Endodermal cell (in vitro differentiated cells): ENCODE data around the gene MTUS2. TPM values are rescaled to one million over a fixed set of nuclear protein-coding genes. Genes with fewer than 3 reads are reported as not detected.

Source experiments
- DNase-seq: peaks from one replicate; pipeline ENCODE4 v3.0.0-alpha.2; 2017
- H3K27ac ChIP-seq: 2 replicates; pipeline ENCODE4 v1.5.1; 2013; ENCODE audit warnings: mild to moderate bottlenecking, low read depth, low read length, moderate library complexity
- H3K27me3 ChIP-seq: 2 replicates; pipeline ENCODE4 v1.6.1; 2013; ENCODE audit warnings: mild to moderate bottlenecking, low read length, moderate library complexity; ENCODE audit not compliant: insufficient read depth, control insufficient read depth, poor library complexity, severe bottlenecking
- H3K36me3 ChIP-seq: 2 replicates; pipeline ENCODE4 v1.7.0; 2013; ENCODE audit warnings: mild to moderate bottlenecking, low read length, moderate library complexity; ENCODE audit not compliant: control insufficient read depth, insufficient read depth
- H3K4me1 ChIP-seq: one replicate; pipeline ENCODE4 v1.7.0; 2013; ENCODE audit warnings: low read length; ENCODE audit not compliant: control insufficient read depth, insufficient read depth
- H3K4me3 ChIP-seq: 2 replicates; pipeline ENCODE4 v1.5.1; 2013; ENCODE audit warnings: mild to moderate bottlenecking, low read length, moderate library complexity
- H3K9ac ChIP-seq: 2 replicates; pipeline ENCODE4 v1.6.1; 2013; ENCODE audit warnings: mild to moderate bottlenecking, low read length, moderate library complexity; ENCODE audit not compliant: poor library complexity, severe bottlenecking; ENCODE audit errors: extremely low read depth
- H3K9me3 ChIP-seq: 2 replicates; pipeline ENCODE4 v1.6.1; 2013; ENCODE audit warnings: mild to moderate bottlenecking, low read length, moderate library complexity; ENCODE audit not compliant: control insufficient read depth
- H3K27ac Mint-ChIP-seq: 2 replicates; pipeline ENCODE4 v1.8.0; 2020; ENCODE audit warnings: mixed read lengths
- H3K27me3 Mint-ChIP-seq: 2 replicates; pipeline ENCODE4 v1.8.0; 2021; ENCODE audit warnings: mild to moderate bottlenecking, mixed read lengths; ENCODE audit not compliant: insufficient read depth
- H3K36me3 Mint-ChIP-seq: 2 replicates; pipeline ENCODE4 v1.8.0; 2020; ENCODE audit warnings: low read depth, mixed read lengths
- H3K4me1 Mint-ChIP-seq: 2 replicates; pipeline ENCODE4 v1.8.0; 2020; ENCODE audit warnings: mixed read lengths
- H3K4me3 Mint-ChIP-seq: 2 replicates; pipeline ENCODE4 v1.8.0; 2020; ENCODE audit warnings: mild to moderate bottlenecking, moderate library complexity, mixed read lengths
- H3K9me3 Mint-ChIP-seq: 2 replicates; pipeline ENCODE4 v1.8.0; 2020; ENCODE audit warnings: mild to moderate bottlenecking, mixed read lengths
- CTCF ChIP-seq: fragments of 200-600 bp; sonication (generic); conservative IDR thresholded peaks from 2 replicates; pipeline ENCODE4 v1.5.0; 2021; ENCODE audit warnings: antibody characterized with exemption, mild to moderate bottlenecking
- WGBS, 2 experiments: methylation state at CpG; one replicate each; pipeline versions ENCODE4 v1.1.5 to v1.1.7; 2013; ENCODE audit warnings: missing lambda C conversion rate in 2 of 2, mixed read lengths in 1 of 2; ENCODE audit not compliant: insufficient coverage in 1 of 2, insufficient read length in 1 of 2; 5-methylcytosine and 5-hydroxymethylcytosine counted together
- total RNA-seq, 2 donors: library from RNA; stranded (reverse); fragmentation: NEBNext Ultra II Directional in 1 of 2; extraction: Animal tissue kit (Norgen Biotek cat#: 25700) in 1 of 2; gene quantifications; 2 replicates in 1 of 2; 3 replicates in 1 of 2; pipeline ENCODE4 v1.2.1, GENCODE V29; 2021

MTUS2 gene
- total RNA-seq, 2 donors from 2014 or later, result 1.2 to 1.3 TPM

- no peaks in the 10 kb centered on the region for H3K4me1 ChIP-seq
- no peak overlapping the region for H3K27ac ChIP-seq
- H3K27ac Mint-ChIP-seq, result no peak overlapping the region
- peaks cover 19% of the 10 kb centered on the region for H3K9me3 ChIP-seq
- H3K4me3 Mint-ChIP-seq, result no peak overlapping the region
- peak; percentile 17 for DNase-seq
- H3K4me1 Mint-ChIP-seq, result no peaks in the 10 kb centered on the region
- TF ChIP-seq CTCF, result no peak
- 38 to 78% methylated on average over 4 to 18 of the region's 18 CpGs for WGBS, 2 experiments
- no peaks in the 10 kb centered on the region for H3K27me3 ChIP-seq
- no peak overlapping the region for H3K4me3 ChIP-seq
- no peak overlapping the region for H3K9ac ChIP-seq
- no peaks in the 10 kb centered on the region for H3K36me3 Mint-ChIP-seq
- peaks cover 3% of the 10 kb centered on the region for H3K9me3 Mint-ChIP-seq
- no peaks in the 10 kb centered on the region for H3K36me3 ChIP-seq
- peaks cover 2% of the 10 kb centered on the region for H3K27me3 Mint-ChIP-seq
These were observed 219.1 kb downstream of the MTUS2 start for GRCh38 chr13:29039212-29039611.

- no peak for DNase-seq
- Histone ChIP-seq H3K27me3 (no peaks in the 10 kb centered on the region), H3K4me3 (no peak overlapping the region), H3K36me3 (no peaks in the 10 kb centered on the region), H3K4me1 (no peaks in the 10 kb centered on the region), H3K27ac (no peak overlapping the region), H3K9me3 (peaks cover 28% of the 10 kb centered on the region), H3K9ac (no peak overlapping the region)
- peaks cover 4% of the 10 kb centered on the region for H3K36me3 Mint-ChIP-seq
- TF ChIP-seq CTCF, result no peak
- peaks cover under 1% of the 10 kb centered on the region for H3K27me3 Mint-ChIP-seq
- peaks cover 15% of the 10 kb centered on the region for H3K9me3 Mint-ChIP-seq
- WGBS, 2 experiments, result 55% methylated on average over 4 of the region's 4 CpGs; no CpG with 5 or more reads in 1 of the 2 experiments
- peaks cover 7% of the 10 kb centered on the region for H3K4me1 Mint-ChIP-seq
- H3K4me3 Mint-ChIP-seq, result no peak overlapping the region
- H3K27ac Mint-ChIP-seq, result peak overlapping the region; percentile 59
These were observed 226.4 kb downstream of the MTUS2 start for GRCh38 chr13:29046588-29046987.

GRCh38 chr13:29049524-29049923 is 229.4 kb downstream of the MTUS2 start:
- no peaks in the 10 kb centered on the region for H3K27me3 ChIP-seq
- H3K4me1 ChIP-seq, result no peaks in the 10 kb centered on the region
- H3K36me3 ChIP-seq, result no peaks in the 10 kb centered on the region
- peaks cover 14% of the 10 kb centered on the region for H3K9me3 Mint-ChIP-seq
- H3K27ac Mint-ChIP-seq, result no peak overlapping the region
- WGBS, 2 experiments, result 64 to 66% methylated on average over 5 to 6 of the region's 6 CpGs
- H3K27me3 Mint-ChIP-seq, result no peaks in the 10 kb centered on the region
- no peak overlapping the region for H3K27ac ChIP-seq
- H3K4me3 ChIP-seq, result no peak overlapping the region
- H3K9me3 ChIP-seq, result peaks cover 33% of the 10 kb centered on the region
- H3K9ac ChIP-seq, result no peak overlapping the region
- H3K4me1 Mint-ChIP-seq, result peaks cover 7% of the 10 kb centered on the region
- H3K4me3 Mint-ChIP-seq, result no peak overlapping the region
- no peak for TF ChIP-seq CTCF
- no peak for DNase-seq
- H3K36me3 Mint-ChIP-seq, result peaks cover 3% of the 10 kb centered on the region
